HG03460 (cell line): Measurements from ENCODE around the gene SOHLH1.

Source experiments
- ATAC-seq: cut with Tn5 transposase; IDR thresholded peaks from one replicate; pipeline ENCODE4 v1.9.1; 2021; ENCODE audit not compliant: unreplicated experiment

Gene SOHLH1

GRCh38 chr9:135704483-135704882, 5.2 kb upstream of the SOHLH1 start:
- ATAC-seq, result no peak

- no peak for ATAC-seq
These were observed 4.4 kb upstream of the SOHLH1 start for GRCh38 chr9:135703726-135704125.

GRCh38 chr9:135701959-135702721, 2.9 kb upstream of the SOHLH1 start, which contains the start of gene KCNT1:
KCNT1 (plus strand) TSS chr9:135702185; CDS start chr9:135702259, 74 bp downstream.
- no peak for ATAC-seq

- no peak for ATAC-seq
These were observed 2.0 kb upstream of the SOHLH1 start for GRCh38 chr9:135701067-135701958.

- no peak for ATAC-seq
These were observed 1.2 kb upstream of the SOHLH1 start for GRCh38 chr9:135700525-135700924.

- ATAC-seq, result no peak
These were observed 514 bp downstream of the SOHLH1 start for GRCh38 chr9:135698767-135699166.

- ATAC-seq, result no peak
These were observed 1.0 kb downstream of the SOHLH1 start for GRCh38 chr9:135698236-135698635.

GRCh38 chr9:135697226-135697625, 2.1 kb downstream of the SOHLH1 start:
- ATAC-seq, result no peak

GRCh38 chr9:135696446-135696845, 2.8 kb downstream of the SOHLH1 start:
- ATAC-seq, result no peak

- no peak for ATAC-seq
These were observed 3.6 kb downstream of the SOHLH1 start for GRCh38 chr9:135695642-135696041.

- no peak for ATAC-seq
These were observed 4.2 kb downstream of the SOHLH1 start for GRCh38 chr9:135695036-135695435.

- ATAC-seq, result no peak
These were observed 4.9 kb downstream of the SOHLH1 start for GRCh38 chr9:135694414-135694813.

- ATAC-seq, result no peak
These were observed 5.5 kb downstream of the SOHLH1 start for GRCh38 chr9:135693771-135694170.

GRCh38 chr9:135693265-135693664, 6.0 kb downstream of the SOHLH1 start:
- no peak for ATAC-seq

- no peak for ATAC-seq
These were observed 6.9 kb downstream of the SOHLH1 start for GRCh38 chr9:135692410-135692809.

GRCh38 chr9:135690836-135691570, 8.3 kb downstream of the SOHLH1 start:
- ATAC-seq, result no peak

- ATAC-seq, result no peak
These were observed 10.3 kb downstream of the SOHLH1 start for GRCh38 chr9:135689011-135689410.

- no peak for ATAC-seq
These were observed 12.1 kb downstream of the SOHLH1 start for GRCh38 chr9:135687216-135687615.

GRCh38 chr9:135684691-135685090, 14.6 kb downstream of the SOHLH1 start:
- no peak for ATAC-seq

- ATAC-seq, result no peak
These were observed 15.8 kb downstream of the SOHLH1 start for GRCh38 chr9:135683401-135684034.

- no peak for ATAC-seq
These were observed 18.1 kb downstream of the SOHLH1 start for GRCh38 chr9:135681161-135681560.
